Measurements from ENCODE around the gene PTS. TPM values are rescaled to one million over a fixed set of nuclear protein-coding genes. Genes with fewer than 3 reads are reported as not detected.
"Not testable (repeated sequence)": the region's sequence is repeated elsewhere in the genome, so short reads cannot be mapped to it uniquely, and the experiment has no call there.

The PTS gene
- total RNA-seq, 2 donors from 2014 or later, result 45.3 to 53.2 TPM

DNA sequence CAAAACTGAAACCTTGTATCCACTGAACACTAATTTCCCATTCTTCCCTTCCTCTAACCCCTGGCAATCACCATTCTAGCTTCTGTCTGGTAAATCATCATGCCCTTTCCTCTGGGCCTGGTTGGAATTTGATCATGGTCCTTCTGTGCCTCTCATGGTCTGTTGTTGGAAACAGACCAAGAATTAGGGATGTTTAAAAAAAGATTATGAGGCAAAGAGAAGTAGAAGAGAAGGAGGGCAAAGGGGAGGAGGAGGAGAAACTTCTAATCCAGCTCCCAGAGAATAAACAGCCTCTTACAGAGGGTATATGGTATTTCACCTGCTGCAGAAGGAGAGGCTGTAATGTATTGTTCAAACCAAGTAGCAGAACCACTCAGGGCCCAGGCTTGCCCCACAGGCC, 40.3 kb upstream of the PTS start:
- H3K9me3 Mint-ChIP-seq, result peaks cover 7% of the 10 kb centered on the region
- no peak for DNase-seq
- Histone ChIP-seq H3K36me3 (ENCODE audit: control insufficient read depth, insufficient read depth, low read length) (no peaks in the 10 kb centered on the region), H3K9ac (ENCODE audit: extremely low read depth, low read length, poor library complexity, severe bottlenecking) (no peak overlapping the region), H3K27ac (ENCODE audit: low read depth, low read length) (no peak overlapping the region), H3K4me3 (ENCODE audit: low read length) (no peak overlapping the region), H3K9me3 (ENCODE audit: control insufficient read depth, low read length) (no peaks in the 10 kb centered on the region), H3K27me3 (ENCODE audit: control insufficient read depth, insufficient read depth, low read length, poor library complexity, severe bottlenecking) (no peaks in the 10 kb centered on the region), H3K4me1 (ENCODE audit: control insufficient read depth, insufficient read depth, low read length) (no peaks in the 10 kb centered on the region)
- H3K4me3 Mint-ChIP-seq, result no peak overlapping the region
- H3K4me1 Mint-ChIP-seq, result no peaks in the 10 kb centered on the region
- no peaks in the 10 kb centered on the region for H3K36me3 Mint-ChIP-seq (ENCODE audit: low read depth)
- no peak overlapping the region for H3K27ac Mint-ChIP-seq
- TF ChIP-seq, protein P1, sequence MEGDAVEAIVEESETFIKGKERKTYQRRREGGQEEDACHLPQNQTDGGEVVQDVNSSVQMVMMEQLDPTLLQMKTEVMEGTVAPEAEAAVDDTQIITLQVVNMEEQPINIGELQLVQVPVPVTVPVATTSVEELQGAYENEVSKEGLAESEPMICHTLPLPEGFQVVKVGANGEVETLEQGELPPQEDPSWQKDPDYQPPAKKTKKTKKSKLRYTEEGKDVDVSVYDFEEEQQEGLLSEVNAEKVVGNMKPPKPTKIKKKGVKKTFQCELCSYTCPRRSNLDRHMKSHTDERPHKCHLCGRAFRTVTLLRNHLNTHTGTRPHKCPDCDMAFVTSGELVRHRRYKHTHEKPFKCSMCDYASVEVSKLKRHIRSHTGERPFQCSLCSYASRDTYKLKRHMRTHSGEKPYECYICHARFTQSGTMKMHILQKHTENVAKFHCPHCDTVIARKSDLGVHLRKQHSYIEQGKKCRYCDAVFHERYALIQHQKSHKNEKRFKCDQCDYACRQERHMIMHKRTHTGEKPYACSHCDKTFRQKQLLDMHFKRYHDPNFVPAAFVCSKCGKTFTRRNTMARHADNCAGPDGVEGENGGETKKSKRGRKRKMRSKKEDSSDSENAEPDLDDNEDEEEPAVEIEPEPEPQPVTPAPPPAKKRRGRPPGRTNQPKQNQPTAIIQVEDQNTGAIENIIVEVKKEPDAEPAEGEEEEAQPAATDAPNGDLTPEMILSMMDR (conservative IDR thresholded peaks at IDR 0.05), result no peak
- H3K27me3 Mint-ChIP-seq (ENCODE audit: insufficient read depth), result no peaks in the 10 kb centered on the region

DNA sequence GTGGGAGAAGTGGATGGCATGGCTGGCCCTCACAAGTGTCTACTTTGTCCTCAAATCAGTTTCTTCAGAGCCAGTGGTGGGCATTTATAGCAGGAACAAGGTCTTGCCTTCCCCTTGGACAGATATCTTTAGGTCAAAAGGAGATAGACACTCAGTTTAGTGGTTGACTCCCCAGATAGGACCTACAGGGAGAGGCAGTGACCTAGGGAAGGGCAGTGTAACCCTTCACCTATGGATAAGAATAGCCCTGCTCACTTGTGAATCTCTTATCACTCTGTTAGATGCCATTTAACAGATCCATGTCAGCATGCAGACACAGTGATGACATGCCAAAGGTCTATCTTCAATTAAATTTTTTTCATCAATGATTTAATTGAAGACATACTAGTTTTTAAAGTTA, 39.9 kb upstream of the PTS start:
- H3K4me1 ChIP-seq (ENCODE audit: control insufficient read depth, insufficient read depth, low read length), result no peaks in the 10 kb centered on the region
- Mint-ChIP-seq H3K4me3 (no peak overlapping the region), H3K9me3 (peaks cover 6% of the 10 kb centered on the region), H3K36me3 (ENCODE audit: low read depth) (no peaks in the 10 kb centered on the region), H3K4me1 (no peaks in the 10 kb centered on the region), H3K27me3 (ENCODE audit: insufficient read depth) (no peaks in the 10 kb centered on the region), H3K27ac (no peak overlapping the region)
- H3K9ac ChIP-seq (ENCODE audit: extremely low read depth, low read length, poor library complexity, severe bottlenecking), result no peak overlapping the region
- H3K9me3 ChIP-seq (ENCODE audit: control insufficient read depth, low read length), result no peaks in the 10 kb centered on the region
- no peaks in the 10 kb centered on the region for H3K36me3 ChIP-seq (ENCODE audit: control insufficient read depth, insufficient read depth, low read length)
- no peak overlapping the region for H3K27ac ChIP-seq (ENCODE audit: low read depth, low read length)
- H3K27me3 ChIP-seq (ENCODE audit: control insufficient read depth, insufficient read depth, low read length, poor library complexity, severe bottlenecking), result no peaks in the 10 kb centered on the region
- no peak overlapping the region for H3K4me3 ChIP-seq (ENCODE audit: low read length)
- DNase-seq, result no peak
- TF ChIP-seq, protein P1 (conservative IDR thresholded peaks at IDR 0.05), result no peak

DNA sequence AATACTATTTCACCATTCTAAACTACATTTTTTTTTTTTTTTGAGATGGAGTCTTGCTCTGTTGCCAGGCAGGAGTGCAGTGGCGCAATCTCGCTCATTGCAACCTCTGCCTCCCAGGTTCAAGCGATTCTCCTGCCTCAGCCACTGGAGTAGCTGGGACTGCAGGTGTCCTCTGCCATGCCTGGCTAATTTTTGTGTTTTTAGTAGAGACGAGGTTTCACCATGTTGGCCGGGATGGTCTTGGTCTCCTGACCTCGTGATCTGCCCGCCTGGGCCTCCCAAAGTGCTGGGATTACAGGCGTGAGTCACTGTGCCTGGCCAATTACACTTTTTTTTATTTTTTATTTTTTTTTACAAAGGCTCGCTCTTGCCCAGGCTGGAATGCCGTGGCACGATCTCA, 31.1 kb upstream of the PTS start:
- H3K4me3 Mint-ChIP-seq; H3K4me1 Mint-ChIP-seq; H3K9me3 ChIP-seq (ENCODE audit: control insufficient read depth, low read length); H3K27me3 ChIP-seq (ENCODE audit: control insufficient read depth, insufficient read depth, low read length, poor library complexity, severe bottlenecking); H3K36me3 ChIP-seq (ENCODE audit: control insufficient read depth, insufficient read depth, low read length); H3K27ac ChIP-seq (ENCODE audit: low read depth, low read length); H3K36me3 Mint-ChIP-seq (ENCODE audit: low read depth); H3K4me3 ChIP-seq (ENCODE audit: low read length); H3K4me1 ChIP-seq (ENCODE audit: control insufficient read depth, insufficient read depth, low read length); H3K9ac ChIP-seq (ENCODE audit: extremely low read depth, low read length, poor library complexity, severe bottlenecking); H3K27ac Mint-ChIP-seq; H3K9me3 Mint-ChIP-seq; DNase-seq: not testable (repeated sequence)
- WGBS, 2 experiments (ENCODE audit: insufficient coverage in 1 of 2, insufficient read length in 1 of 2), result 89 to 94% methylated on average over 10 to 11 of the region's 11 CpGs
- H3K27me3 Mint-ChIP-seq (ENCODE audit: insufficient read depth), result peaks cover 16% of the 10 kb centered on the region

DNA sequence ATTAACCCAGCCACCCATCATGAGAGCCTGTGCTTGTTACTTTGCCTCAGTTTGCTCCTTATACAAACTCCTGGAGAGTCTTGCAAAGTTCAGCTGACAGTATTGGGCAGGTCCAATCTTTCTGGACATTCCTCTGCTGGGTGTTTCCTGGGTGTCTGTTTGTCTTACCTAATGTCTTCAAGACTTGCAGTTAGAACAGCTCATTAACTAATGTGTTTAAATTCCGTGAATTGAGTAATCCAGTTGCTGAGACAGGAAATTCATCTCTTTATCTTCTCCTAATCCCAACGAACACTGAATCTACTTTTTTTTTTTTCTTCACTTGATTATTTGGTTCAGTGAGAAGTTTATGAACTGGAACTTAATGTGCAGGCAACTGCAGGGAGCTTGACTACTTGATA, 30.3 kb upstream of the PTS start:
- Histone ChIP-seq H3K9me3 (ENCODE audit: control insufficient read depth, low read length) (no peaks in the 10 kb centered on the region), H3K4me3 (ENCODE audit: low read length) (no peak overlapping the region), H3K27ac (ENCODE audit: low read depth, low read length) (no peak overlapping the region), H3K27me3 (ENCODE audit: control insufficient read depth, insufficient read depth, low read length, poor library complexity, severe bottlenecking) (no peaks in the 10 kb centered on the region), H3K9ac (ENCODE audit: extremely low read depth, low read length, poor library complexity, severe bottlenecking) (no peak overlapping the region), H3K36me3 (ENCODE audit: control insufficient read depth, insufficient read depth, low read length) (no peaks in the 10 kb centered on the region), H3K4me1 (ENCODE audit: control insufficient read depth, insufficient read depth, low read length) (no peaks in the 10 kb centered on the region)
- Mint-ChIP-seq H3K27me3 (ENCODE audit: insufficient read depth) (peaks cover 16% of the 10 kb centered on the region), H3K27ac (no peak overlapping the region), H3K36me3 (ENCODE audit: low read depth) (no peaks in the 10 kb centered on the region), H3K4me1 (no peaks in the 10 kb centered on the region), H3K9me3 (no peaks in the 10 kb centered on the region), H3K4me3 (no peak overlapping the region)
- 75 to 100% methylated on average over 1 of the region's 2 CpGs for WGBS, 2 experiments (ENCODE audit: insufficient coverage in 1 of 2, insufficient read length in 1 of 2)
- no peak for DNase-seq
- TF ChIP-seq, protein P1 (conservative IDR thresholded peaks at IDR 0.05), result no peak

Data from endodermal cell (in vitro differentiated cells).